ENCODE data around the gene MTMR10. TPM values are rescaled to one million over a fixed set of nuclear protein-coding genes. Genes with fewer than 3 reads are reported as not detected.

Gene MTMR10
- total RNA-seq, 1 experiment from 2014 or later = 16.0 TPM

DNA sequence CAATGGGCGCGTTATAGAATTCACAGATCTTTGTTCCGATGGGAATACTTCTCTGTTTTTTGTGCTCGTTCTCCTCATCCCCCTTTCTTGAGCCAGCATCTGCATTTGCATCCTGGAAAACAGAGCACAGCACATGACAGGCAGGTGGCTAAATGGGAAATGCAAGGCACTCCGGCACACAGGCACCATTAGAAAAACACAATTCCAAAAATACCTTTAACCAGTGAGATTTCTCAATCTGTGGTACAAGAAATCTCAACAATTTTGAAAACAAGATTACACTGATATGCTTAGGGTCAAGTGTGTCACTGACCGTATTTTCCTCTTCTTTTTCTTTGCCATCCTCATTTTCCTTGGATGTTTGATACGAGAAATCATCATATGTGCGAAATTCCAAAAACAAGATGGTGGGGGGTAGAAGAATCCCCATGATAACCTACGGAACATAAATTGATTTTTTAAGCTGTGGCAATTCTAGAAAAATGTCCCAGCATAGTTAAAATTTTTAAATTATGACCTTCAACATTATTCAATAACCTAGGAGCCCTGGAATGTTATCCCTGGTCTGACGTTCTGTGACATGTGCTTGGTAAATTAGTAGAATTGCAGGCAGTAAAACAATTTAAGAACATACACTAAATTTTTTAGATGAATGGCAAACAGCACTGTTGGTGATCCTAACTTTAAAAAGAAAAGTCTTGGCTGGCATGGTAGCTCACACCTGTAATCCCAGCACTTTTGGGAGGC is 46.5 kb upstream of the MTMR10 start:
- H3K27ac ChIP-seq (ENCODE audit: low read depth, low read length, poor library complexity, severe bottlenecking) = no peak overlapping the region
- H3K4me1 ChIP-seq (ENCODE audit: insufficient read depth, low read length, poor library complexity, severe bottlenecking) = peaks cover 18% of the 10 kb centered on the region
- H3K27me3 ChIP-seq (replicated peaks; ENCODE audit: insufficient read depth, low read depth, low read length, poor library complexity) = no peaks in the 10 kb centered on the region
- no peaks in the 10 kb centered on the region for H3K9me3 ChIP-seq (ENCODE audit: low read depth, low read length, poor library complexity, severe bottlenecking)
- no TSS peak for BruUV-seq (replicated peaks)
- intact Hi-C loops (cut with micrococcal nuclease; ENCODE audit: unreplicated experiment) = no loop called here
- H3K36me3 ChIP-seq (ENCODE audit: insufficient read depth, low read length, poor library complexity, severe bottlenecking) = no peaks in the 10 kb centered on the region
- no peak for TF ChIP-seq EZH2 (IDR thresholded peaks at IDR 0.05; ENCODE audit: borderline replicate concordance, low read depth, low read length, poor library complexity, severe bottlenecking)
- TF ChIP-seq, protein P1, sequence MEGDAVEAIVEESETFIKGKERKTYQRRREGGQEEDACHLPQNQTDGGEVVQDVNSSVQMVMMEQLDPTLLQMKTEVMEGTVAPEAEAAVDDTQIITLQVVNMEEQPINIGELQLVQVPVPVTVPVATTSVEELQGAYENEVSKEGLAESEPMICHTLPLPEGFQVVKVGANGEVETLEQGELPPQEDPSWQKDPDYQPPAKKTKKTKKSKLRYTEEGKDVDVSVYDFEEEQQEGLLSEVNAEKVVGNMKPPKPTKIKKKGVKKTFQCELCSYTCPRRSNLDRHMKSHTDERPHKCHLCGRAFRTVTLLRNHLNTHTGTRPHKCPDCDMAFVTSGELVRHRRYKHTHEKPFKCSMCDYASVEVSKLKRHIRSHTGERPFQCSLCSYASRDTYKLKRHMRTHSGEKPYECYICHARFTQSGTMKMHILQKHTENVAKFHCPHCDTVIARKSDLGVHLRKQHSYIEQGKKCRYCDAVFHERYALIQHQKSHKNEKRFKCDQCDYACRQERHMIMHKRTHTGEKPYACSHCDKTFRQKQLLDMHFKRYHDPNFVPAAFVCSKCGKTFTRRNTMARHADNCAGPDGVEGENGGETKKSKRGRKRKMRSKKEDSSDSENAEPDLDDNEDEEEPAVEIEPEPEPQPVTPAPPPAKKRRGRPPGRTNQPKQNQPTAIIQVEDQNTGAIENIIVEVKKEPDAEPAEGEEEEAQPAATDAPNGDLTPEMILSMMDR (conservative IDR thresholded peaks at IDR 0.05; ENCODE audit: low read depth, low read length) = no peak
- H3K4me3 ChIP-seq (ENCODE audit: low read depth, low read length, poor library complexity, severe bottlenecking) = no peak overlapping the region
- DNase-seq (ENCODE audit: low spot score) = no peak
- ChIA-PET CTCF (no interaction called here), POLR2A (ENCODE audit: low non-redundant PET) (no interaction called here)

DNA sequence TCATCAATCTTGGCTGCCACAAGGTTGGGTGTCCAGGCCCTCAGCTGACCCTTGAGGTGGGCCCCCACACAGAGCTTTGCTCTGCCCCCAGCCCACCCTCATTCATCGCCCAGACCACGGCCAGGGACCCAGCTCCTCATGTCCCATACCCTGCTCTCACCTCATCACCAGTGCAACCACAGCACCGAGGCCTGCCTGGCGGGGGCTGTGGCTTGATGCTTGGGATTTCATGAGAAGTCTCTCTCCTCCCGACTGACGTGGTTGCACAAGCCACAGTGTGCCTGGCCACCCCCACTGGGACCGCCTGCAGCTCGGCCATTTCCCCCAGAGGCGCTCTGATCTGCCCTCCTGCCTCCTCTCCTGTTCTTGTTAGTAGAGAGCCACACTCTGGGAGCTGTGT is 45.4 kb upstream of the MTMR10 start:
- CTCF ChIA-PET = no interaction called here
- Histone ChIP-seq H3K27me3 (replicated peaks; ENCODE audit: insufficient read depth, low read depth, low read length, poor library complexity) (no peaks in the 10 kb centered on the region), H3K9me3 (ENCODE audit: low read depth, low read length, poor library complexity, severe bottlenecking) (no peaks in the 10 kb centered on the region), H3K27ac (ENCODE audit: low read depth, low read length, poor library complexity, severe bottlenecking) (no peak overlapping the region), H3K4me1 (ENCODE audit: insufficient read depth, low read length, poor library complexity, severe bottlenecking) (peaks cover 29% of the 10 kb centered on the region), H3K36me3 (ENCODE audit: insufficient read depth, low read length, poor library complexity, severe bottlenecking) (no peaks in the 10 kb centered on the region), H3K4me3 (ENCODE audit: low read depth, low read length, poor library complexity, severe bottlenecking) (no peak overlapping the region)
- no TSS peak for BruUV-seq (replicated peaks)
- intact Hi-C loops (cut with micrococcal nuclease; ENCODE audit: unreplicated experiment) = no loop called here
- no peak for DNase-seq (ENCODE audit: low spot score)
- no peak for TF ChIP-seq EZH2 (IDR thresholded peaks at IDR 0.05; ENCODE audit: borderline replicate concordance, low read depth, low read length, poor library complexity, severe bottlenecking)
- TF ChIP-seq, protein P1 (conservative IDR thresholded peaks at IDR 0.05; ENCODE audit: low read depth, low read length) = no peak
- POLR2A ChIA-PET (ENCODE audit: low non-redundant PET) = no interaction called here

DNA sequence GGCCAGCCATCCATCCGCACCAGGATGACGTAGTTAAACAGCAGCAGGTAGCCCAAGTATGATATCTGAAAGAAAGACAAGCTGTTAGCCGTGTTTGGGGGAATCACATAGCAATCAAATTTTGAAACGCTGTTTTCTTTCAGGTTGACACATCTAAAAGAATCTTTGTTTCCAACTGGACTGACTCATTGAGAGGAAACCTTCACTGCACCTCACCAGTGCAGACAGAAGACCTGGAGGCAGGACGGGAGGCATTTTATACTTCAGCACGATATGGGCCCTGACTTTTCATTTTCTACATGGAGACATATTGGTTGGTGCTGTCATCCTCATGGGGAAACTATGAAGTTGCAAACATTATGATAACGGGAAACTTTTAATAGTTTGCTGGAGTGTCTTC is 44.2 kb upstream of the MTMR10 start:
- Histone ChIP-seq H3K27ac (ENCODE audit: low read depth, low read length, poor library complexity, severe bottlenecking) (no peak overlapping the region), H3K9me3 (ENCODE audit: low read depth, low read length, poor library complexity, severe bottlenecking) (no peaks in the 10 kb centered on the region), H3K27me3 (replicated peaks; ENCODE audit: insufficient read depth, low read depth, low read length, poor library complexity) (no peaks in the 10 kb centered on the region), H3K36me3 (ENCODE audit: insufficient read depth, low read length, poor library complexity, severe bottlenecking) (no peaks in the 10 kb centered on the region), H3K4me1 (ENCODE audit: insufficient read depth, low read length, poor library complexity, severe bottlenecking) (peaks cover 31% of the 10 kb centered on the region), H3K4me3 (ENCODE audit: low read depth, low read length, poor library complexity, severe bottlenecking) (no peak overlapping the region)
- no peak for TF ChIP-seq EZH2 (IDR thresholded peaks at IDR 0.05; ENCODE audit: borderline replicate concordance, low read depth, low read length, poor library complexity, severe bottlenecking)
- TF ChIP-seq, protein P1 (conservative IDR thresholded peaks at IDR 0.05; ENCODE audit: low read depth, low read length) = no peak
- DNase-seq (ENCODE audit: low spot score) = no peak
- intact Hi-C loops (cut with micrococcal nuclease; ENCODE audit: unreplicated experiment) = no loop called here
- BruUV-seq (replicated peaks) = no TSS peak
- ChIA-PET POLR2A (ENCODE audit: low non-redundant PET) (no interaction called here), CTCF (no interaction called here)

All from A673 (cell line).